Body of pancreas (tissue), 4 donors: ENCODE results near the gene BLM.

Experiments
- CTCF ChIP-seq, 7 experiments: fragments of 450-650 bp in 4 of 7; fragments of 200-600 bp in 3 of 7; sonication (generic) in 3 of 7; IDR thresholded peaks; one replicate each; pipeline ENCODE4 v1.5.1; 2016 to 2019; ENCODE audit warnings: antibody characterized with exemption in 7 of 7
- POLR2A ChIP-seq, 3 donors: fragments of 450-650 bp; IDR thresholded peaks; one replicate each; pipeline ENCODE4 v1.6.1; 2016; ENCODE audit warnings: antibody characterized with exemption in 3 of 3, mild to moderate bottlenecking in 2 of 3

- no peak for TF ChIP-seq CTCF (IDR thresholded peaks at IDR 0.05)
- no peak for TF ChIP-seq POLR2A (IDR thresholded peaks at IDR 0.05)
Observed at GRCh38 chr15:90691982-90692773, 25.0 kb upstream of the BLM start.
